Kidney (tissue), 14 donors: Measurements from ENCODE around the gene SMTN. TPM values are rescaled to one million over a fixed set of nuclear protein-coding genes. Genes with fewer than 3 reads are reported as not detected.

ENCODE experiments used
- DNase-seq, 5 donors: peaks; one replicate each; pipeline ENCODE4 v3.0.0-alpha.2; 2013 to 2020
- FAIRE-seq: peaks from 2 replicates; lab custom pipeline; 2012; peaks lifted over from hg19 to GRCh38; lab: Jason Lieb, UNC
- H3K27ac ChIP-seq, 2 donors: one replicate each; pipeline ENCODE4 v1.7.0; 2013; ENCODE audit warnings: low read depth in 2 of 2, low read length in 2 of 2, inconsistent platforms in 1 of 2
- H3K27me3 ChIP-seq: one replicate; pipeline ENCODE4 v1.7.1; 2013; ENCODE audit warnings: low read length, inconsistent platforms; ENCODE audit not compliant: control insufficient read depth, insufficient read depth
- H3K36me3 ChIP-seq, 3 donors: one replicate each; pipeline versions ENCODE4 v1.7.0 to v1.7.1; 2013; ENCODE audit warnings: low read length in 3 of 3, control low read depth in 1 of 3, inconsistent platforms in 1 of 3; ENCODE audit not compliant: insufficient read depth in 3 of 3, control insufficient read depth in 2 of 3
- H3K4me1 ChIP-seq, 3 donors: one replicate each; pipeline versions ENCODE4 v1.7.0 to v1.7.1; 2013; ENCODE audit warnings: low read length in 3 of 3, inconsistent platforms in 1 of 3, low read depth in 1 of 3; ENCODE audit not compliant: control insufficient read depth in 2 of 3, insufficient read depth in 2 of 3
- H3K4me3 ChIP-seq, 3 donors: one replicate each; pipeline versions ENCODE4 v1.7.0 to v1.8.1; 2013; ENCODE audit warnings: low read length in 3 of 3, control low read depth in 1 of 3, inconsistent platforms in 1 of 3
- H3K9ac ChIP-seq, 3 donors: one replicate each; pipeline versions ENCODE4 v1.7.0 to v1.7.1; 2013; ENCODE audit warnings: low read length in 3 of 3, control low read depth in 1 of 3, inconsistent platforms in 1 of 3
- H3K9me3 ChIP-seq, 3 donors: one replicate each; pipeline versions ENCODE4 v1.7.0 to v1.7.1; 2013; ENCODE audit warnings: low read length in 3 of 3, control low read depth in 1 of 3, inconsistent platforms in 1 of 3; ENCODE audit not compliant: control insufficient read depth in 2 of 3, insufficient read depth in 1 of 3
- CTCF ChIP-seq: IDR thresholded peaks from 3 replicates; pipeline ENCODE4 v1.5.1; 2012; ENCODE audit warnings: mild to moderate bottlenecking, moderate library complexity, borderline replicate concordance; ENCODE audit not compliant: insufficient read depth; ENCODE audit errors: extremely low read depth
- intact Hi-C: fragments of 100-400 bp; cut with DNase I; formaldehyde crosslinking; loops from one replicate; pipeline ENCODE4 v1.11.1; 2022
- polyA plus RNA-seq: library from polyadenylated mRNA; stranded (reverse); fragments of 350-450 nt; fragmentation: Illumina TruSeq; extraction: RNeasy Lipid Tissue Mini Kit (QIAGEN cat#74804); gene quantifications from one replicate; pipeline ENCODE4 v1.2.3, GENCODE V29; 2014; ENCODE audit warnings: low read depth, low replicate concordance; ENCODE audit not compliant: insufficient read depth
- total RNA-seq: library from RNA; stranded (reverse); fragmentation: NEBNext Ultra II Directional; extraction: Animal tissue kit (Norgen Biotek cat#: 25700); gene quantifications from one replicate; pipeline ENCODE4 v1.2.1, GENCODE V29; 2021
- donor health status: control.
- donor health status: control.
- donor health status: control.
- donor health status: control.
- donor health status: control.
- donor health status: DM: yes; HTN: yes; CAD: no.
- donor health status: Normal renal cell carcinoma (clear cell type).

SMTN gene
- total and polyA plus RNA-seq, 2 donors from 2014 or later: 64.4 to 67.7 TPM

- Histone ChIP-seq H3K9ac (no peak overlapping the region), H3K9me3 (no peaks in the 10 kb centered on the region), H3K4me3 (no peak overlapping the region), H3K36me3 (peaks cover 0 to 25% (median 16%) of the 10 kb centered on the region in 3 donors), H3K27ac (no peak overlapping the region), H3K27me3 (no peaks in the 10 kb centered on the region), H3K4me1 (peaks cover 0 to 12% (median 0%) of the 10 kb centered on the region in 3 donors)
- intact Hi-C loops: no loop called here
- DNase-seq: peak in 1 of 5 donors; percentile 91
- no peak for FAIRE-seq
- TF ChIP-seq CTCF: no peak
Measured at GRCh38 chr22:31102441-31103081, 21.4 kb downstream of the SMTN start.

DNA sequence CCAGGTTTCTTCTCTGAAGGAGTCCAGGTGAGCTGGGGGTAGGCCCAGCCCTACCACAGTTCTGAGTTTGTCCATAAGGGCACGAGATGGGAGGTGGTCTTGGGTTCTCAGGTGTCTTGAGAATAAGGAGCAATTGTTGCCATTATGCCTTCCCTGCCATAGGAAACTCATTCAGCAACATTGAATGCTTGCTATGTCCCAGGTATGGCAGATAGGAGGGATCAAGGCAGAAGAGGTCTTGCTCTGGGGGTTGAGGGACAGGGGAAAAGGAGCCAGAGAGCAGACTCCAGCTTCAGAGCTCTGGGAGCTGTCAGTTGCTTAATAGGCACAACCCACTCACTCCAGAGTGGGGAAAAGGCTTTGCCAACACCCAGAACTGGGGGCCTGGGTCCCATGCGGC, 22.0 kb downstream of the SMTN start:
- Histone ChIP-seq H3K27ac (no peak overlapping the region), H3K4me3 (no peak overlapping the region), H3K4me1 (peaks cover 0 to 15% (median 0%) of the 10 kb centered on the region in 3 donors), H3K9me3 (no peaks in the 10 kb centered on the region), H3K9ac (no peak overlapping the region), H3K27me3 (no peaks in the 10 kb centered on the region), H3K36me3 (peaks cover 0 to 21% (median 12%) of the 10 kb centered on the region in 3 donors)
- FAIRE-seq: no peak
- no peak for DNase-seq
- intact Hi-C loops: no loop called here
- no peak for TF ChIP-seq CTCF

DNA sequence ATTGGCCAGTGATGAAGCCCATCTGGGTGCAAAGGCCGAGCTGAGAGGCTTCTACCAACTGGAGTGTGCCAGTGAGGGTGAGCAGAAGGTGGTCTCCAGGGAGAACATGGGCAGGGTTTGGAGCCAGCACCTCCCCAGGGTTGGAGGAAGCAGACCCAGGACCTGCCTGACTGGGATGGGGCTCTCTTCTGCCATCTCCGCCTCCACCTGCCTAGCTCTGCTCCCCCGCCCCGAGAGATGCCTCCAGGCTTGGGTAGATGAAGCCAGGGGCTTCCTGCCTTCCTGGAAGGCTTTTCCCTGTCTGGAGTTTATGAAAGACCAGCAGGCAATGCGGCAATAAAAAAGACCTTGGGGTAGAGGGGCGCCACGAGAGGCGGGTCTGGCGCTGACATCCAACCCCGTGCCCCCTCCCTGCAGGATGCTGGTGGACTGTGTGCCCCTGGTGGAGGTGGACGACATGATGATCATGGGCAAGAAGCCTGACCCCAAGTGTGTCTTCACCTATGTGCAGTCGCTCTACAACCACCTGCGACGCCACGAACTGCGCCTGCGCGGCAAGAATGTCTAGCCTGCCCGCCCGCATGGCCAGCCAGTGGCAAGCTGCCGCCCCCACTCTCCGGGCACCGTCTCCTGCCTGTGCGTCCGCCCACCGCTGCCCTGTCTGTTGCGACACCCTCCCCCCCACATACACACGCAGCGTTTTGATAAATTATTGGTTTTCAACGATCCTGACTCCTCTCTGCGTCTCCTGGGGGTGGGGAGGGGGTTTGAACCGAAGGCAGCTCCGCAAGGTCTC, 23.0 kb downstream of the SMTN start:
- H3K4me1 ChIP-seq: peaks cover 0 to 15% (median 0%) of the 10 kb centered on the region in 3 donors
- H3K27ac ChIP-seq: no peak overlapping the region
- DNase-seq (peak in 3 of 5 donors; percentile 36 to 82 (median 48)), FAIRE-seq (no peak)
- no peaks in the 10 kb centered on the region for H3K9me3 ChIP-seq
- intact Hi-C loops: no loop called here
- H3K9ac ChIP-seq: no peak overlapping the region
- H3K27me3 ChIP-seq: no peaks in the 10 kb centered on the region
- no peak for TF ChIP-seq CTCF
- no peak overlapping the region for H3K4me3 ChIP-seq
- H3K36me3 ChIP-seq: peaks cover 0 to 20% (median 10%) of the 10 kb centered on the region in 3 donors
